Measurements from ENCODE around the gene SSTR5.

GRCh38 chr16:1044460-1045309, 27.9 kb upstream of the SSTR5 start:
- no peak for TF ChIP-seq CTCF (IDR thresholded peaks at IDR 0.05)
- no peak for TF ChIP-seq POLR2A (IDR thresholded peaks at IDR 0.05)
